Mesendoderm (in vitro differentiated cells): ENCODE data around the gene FXYD5.

Experiments
- DNase-seq: peaks from one replicate; pipeline ENCODE4 v3.0.0; 2013
- H2AK5ac ChIP-seq: 2 replicates; pipeline ENCODE4 v1.6.1; 2013; ENCODE audit warnings: low read length, inconsistent platforms
- H2BK120ac ChIP-seq: 2 replicates; pipeline ENCODE4 v1.6.1; 2013; ENCODE audit warnings: low read depth, mild to moderate bottlenecking, low read length, moderate library complexity, mixed read lengths
- H2BK15ac ChIP-seq: replicated peaks from 2 replicates; pipeline ENCODE4 v1.6.1; 2013; ENCODE audit warnings: low read depth, mild to moderate bottlenecking, moderate library complexity
- H2BK5ac ChIP-seq: 2 replicates; pipeline ENCODE4 v1.6.1; 2013; ENCODE audit warnings: low read length, inconsistent platforms
- H3K18ac ChIP-seq: 2 replicates; pipeline ENCODE4 v1.6.1; 2013; ENCODE audit warnings: mild to moderate bottlenecking, low read length, mixed read lengths
- H3K23ac ChIP-seq: one replicate; pipeline ENCODE4 v1.6.1; 2013; ENCODE audit warnings: low read length
- H3K27ac ChIP-seq: 2 replicates; pipeline ENCODE4 v1.5.1; 2013; ENCODE audit warnings: low read depth, mild to moderate bottlenecking, inconsistent platforms, low read length, moderate library complexity
- H3K27me3 ChIP-seq: 2 replicates; pipeline ENCODE4 v1.6.1; 2013; ENCODE audit warnings: low read length, control low read depth, mild to moderate bottlenecking, inconsistent platforms; ENCODE audit not compliant: insufficient read depth, poor library complexity
- H3K36me3 ChIP-seq: 2 replicates; pipeline ENCODE4 v1.6.1; 2013; ENCODE audit warnings: low read length, inconsistent platforms; ENCODE audit not compliant: control insufficient read depth, insufficient read depth
- H3K4ac ChIP-seq: one replicate; pipeline ENCODE4 v1.6.1; 2013; ENCODE audit warnings: low read depth, mild to moderate bottlenecking, low read length, moderate library complexity
- H3K4me1 ChIP-seq: 2 replicates; pipeline ENCODE4 v1.6.1; 2013; ENCODE audit warnings: low read depth, low read length, inconsistent platforms; ENCODE audit not compliant: control insufficient read depth
- H3K4me2 ChIP-seq: 2 replicates; pipeline ENCODE4 v1.6.1; 2013; ENCODE audit warnings: low read length
- H3K4me3 ChIP-seq: 2 replicates; pipeline ENCODE4 v1.5.1; 2013; ENCODE audit warnings: mild to moderate bottlenecking, low read length
- H3K56ac ChIP-seq: one replicate; pipeline ENCODE4 v1.6.1; 2013; ENCODE audit warnings: low read length
- H3K79me1 ChIP-seq: 2 replicates; pipeline ENCODE4 v1.6.1; 2013; ENCODE audit warnings: low read length, inconsistent platforms
- H3K79me2 ChIP-seq: 2 replicates; pipeline ENCODE4 v1.6.1; 2013; ENCODE audit warnings: mild to moderate bottlenecking, low read length; ENCODE audit not compliant: control insufficient read depth, insufficient read depth
- H3K9ac ChIP-seq: 2 replicates; pipeline ENCODE4 v1.6.1; 2013; ENCODE audit warnings: low read length, inconsistent platforms
- H4K5ac ChIP-seq: one replicate; pipeline ENCODE4 v1.6.1; 2013; ENCODE audit warnings: low read length
- H4K8ac ChIP-seq: one replicate; pipeline ENCODE4 v1.6.1; 2013; ENCODE audit warnings: low read depth, mild to moderate bottlenecking, control low read depth, low read length, moderate library complexity
- WGBS: extraction: QIAGEN DNeasy Blood & Tissue Kit; methylation state at CpG from one replicate; pipeline ENCODE4 v1.1.7; 2013; ENCODE audit warnings: low lambda C conversion rate, missing lambda C conversion rate; ENCODE audit not compliant: insufficient coverage; ENCODE audit errors: extremely low coverage; 5-methylcytosine and 5-hydroxymethylcytosine counted together

Gene FXYD5

DNA sequence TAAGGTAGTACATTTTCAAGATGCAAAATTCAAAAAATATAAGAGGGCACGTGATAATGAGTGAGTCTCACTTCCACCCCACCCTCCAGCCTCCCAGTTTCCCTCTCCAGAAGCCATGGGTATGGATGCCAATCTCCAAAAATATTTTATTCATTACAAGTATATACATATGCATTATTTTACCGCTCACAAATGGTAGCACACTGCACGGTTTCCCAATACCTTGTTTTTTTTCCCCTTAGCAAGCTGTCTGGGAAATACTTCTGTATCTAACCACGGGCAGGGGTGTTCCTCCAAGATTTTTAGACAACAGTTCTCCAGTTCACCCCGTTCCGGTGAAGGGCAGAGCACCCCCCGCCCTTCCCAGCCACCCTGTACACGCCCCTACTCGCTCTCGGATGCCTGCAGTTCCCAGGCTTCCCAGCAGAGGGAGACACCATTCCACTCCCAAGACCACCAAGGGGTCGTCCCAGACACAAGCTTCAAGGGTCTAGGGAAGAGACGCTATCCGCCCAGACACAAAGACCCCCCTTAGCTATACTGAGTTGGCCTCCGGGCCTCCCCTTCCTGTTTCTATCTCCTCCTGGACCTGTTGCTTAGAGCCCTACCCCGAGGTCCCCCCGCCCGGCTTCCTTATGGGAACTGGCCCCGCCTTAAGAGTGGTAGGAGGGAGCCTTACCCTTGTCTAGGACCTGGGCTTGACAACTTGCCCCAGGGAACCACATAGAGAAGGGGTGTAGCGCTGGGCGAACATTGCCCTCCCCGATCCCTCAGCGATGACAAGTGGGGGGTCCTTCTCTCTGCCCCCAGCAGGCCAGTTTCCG lies 40.0 kb upstream of the FXYD5 start:
- H3K27ac ChIP-seq, result no peak overlapping the region
- no peak overlapping the region for H3K23ac ChIP-seq
- no peak overlapping the region for H4K8ac ChIP-seq
- peaks cover 2% of the 10 kb centered on the region for H3K4me1 ChIP-seq
- H3K18ac ChIP-seq, result no peak overlapping the region
- no peaks in the 10 kb centered on the region for H3K27me3 ChIP-seq
- H3K4me3 ChIP-seq, result peak overlapping the region; percentile 10
- H4K5ac ChIP-seq, result no peak overlapping the region
- DNase-seq, result peak; percentile 84
- H3K4me2 ChIP-seq, result peak overlapping the region; percentile 56
- H3K4ac ChIP-seq, result peak overlapping the region; percentile 0
- no peaks in the 10 kb centered on the region for H3K36me3 ChIP-seq
- H2BK5ac ChIP-seq, result no peak overlapping the region
- H3K9ac ChIP-seq, result peak overlapping the region; percentile 47
- H3K79me2 ChIP-seq, result no peaks in the 10 kb centered on the region
- H2BK120ac ChIP-seq, result no peak overlapping the region
- no CpG with 5 or more reads among the region's 23 CpGs for WGBS
- H3K79me1 ChIP-seq, result no peaks in the 10 kb centered on the region
- H2BK15ac ChIP-seq, result no peak overlapping the region
- peak overlapping the region; percentile 68 for H3K56ac ChIP-seq
- no peak overlapping the region for H2AK5ac ChIP-seq

DNA sequence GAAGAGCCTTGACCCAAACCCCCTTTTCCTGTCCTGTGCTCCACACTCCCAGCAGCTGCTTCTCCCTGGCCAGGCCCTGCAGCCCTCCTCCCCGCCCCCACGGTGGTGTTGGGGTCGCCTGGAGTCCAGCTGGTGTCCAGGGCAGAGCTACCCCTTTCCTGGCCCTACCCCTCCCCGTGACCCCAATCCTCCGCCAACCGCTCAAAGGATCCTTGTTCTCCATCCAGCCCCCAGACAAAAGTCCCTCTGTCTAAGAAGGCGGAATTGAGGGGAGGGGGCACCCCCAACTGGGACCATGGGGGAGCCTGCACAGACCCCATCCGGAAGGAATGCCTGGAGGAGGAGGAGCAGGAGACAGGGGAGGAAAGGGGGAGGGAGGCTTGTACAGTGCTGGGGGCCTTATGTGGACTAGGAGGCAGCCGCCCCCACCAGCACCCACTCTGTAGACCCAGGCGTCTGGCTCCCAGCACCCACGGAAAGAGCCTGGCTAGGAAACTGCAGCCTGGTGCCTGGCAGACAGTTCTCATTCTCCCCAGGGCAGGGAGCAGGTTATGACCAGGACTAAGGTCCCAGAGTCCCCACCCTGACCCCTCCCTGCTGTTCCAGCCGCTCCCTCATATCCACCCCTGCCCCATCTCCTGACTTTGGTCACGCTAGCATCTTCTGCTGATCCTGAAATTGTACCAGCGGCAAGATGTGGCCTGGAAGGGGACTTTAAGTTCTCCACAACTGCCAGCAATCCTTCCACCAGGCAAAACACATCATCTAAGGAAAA lies 39.2 kb upstream of the FXYD5 start, which contains the start of gene FXYD3:
Gene FXYD3, plus strand, starts transcription at position 647 of the 775 bp plus-strand sequence. CDS start 3,554 bp downstream, outside the sequence.
- Histone ChIP-seq H3K79me1 (no peaks in the 10 kb centered on the region), H3K4me1 (peaks cover 2% of the 10 kb centered on the region), H3K56ac (peak within 1 kb of the TSS; percentile 68), H2BK120ac (no peak within 1 kb of the TSS), H3K36me3 (no peaks in the 10 kb centered on the region), H4K8ac (no peak within 1 kb of the TSS), H2BK15ac (no peak within 1 kb of the TSS), H3K23ac (no peak within 1 kb of the TSS), H3K79me2 (no peaks in the 10 kb centered on the region), H3K18ac (no peak within 1 kb of the TSS), H3K4me2 (peak within 1 kb of the TSS; percentile 56), H3K27ac (no peak within 1 kb of the TSS), H3K9ac (peak within 1 kb of the TSS; percentile 46), H3K4me3 (peak within 1 kb of the TSS; percentile 10), H3K27me3 (no peaks in the 10 kb centered on the region), H2AK5ac (no peak within 1 kb of the TSS), H3K4ac (peak within 1 kb of the TSS; percentile 0), H4K5ac (no peak within 1 kb of the TSS), H2BK5ac (no peak within 1 kb of the TSS)
- WGBS, result no CpG with 5 or more reads among the region's 14 CpGs
- no peak for DNase-seq

DNA sequence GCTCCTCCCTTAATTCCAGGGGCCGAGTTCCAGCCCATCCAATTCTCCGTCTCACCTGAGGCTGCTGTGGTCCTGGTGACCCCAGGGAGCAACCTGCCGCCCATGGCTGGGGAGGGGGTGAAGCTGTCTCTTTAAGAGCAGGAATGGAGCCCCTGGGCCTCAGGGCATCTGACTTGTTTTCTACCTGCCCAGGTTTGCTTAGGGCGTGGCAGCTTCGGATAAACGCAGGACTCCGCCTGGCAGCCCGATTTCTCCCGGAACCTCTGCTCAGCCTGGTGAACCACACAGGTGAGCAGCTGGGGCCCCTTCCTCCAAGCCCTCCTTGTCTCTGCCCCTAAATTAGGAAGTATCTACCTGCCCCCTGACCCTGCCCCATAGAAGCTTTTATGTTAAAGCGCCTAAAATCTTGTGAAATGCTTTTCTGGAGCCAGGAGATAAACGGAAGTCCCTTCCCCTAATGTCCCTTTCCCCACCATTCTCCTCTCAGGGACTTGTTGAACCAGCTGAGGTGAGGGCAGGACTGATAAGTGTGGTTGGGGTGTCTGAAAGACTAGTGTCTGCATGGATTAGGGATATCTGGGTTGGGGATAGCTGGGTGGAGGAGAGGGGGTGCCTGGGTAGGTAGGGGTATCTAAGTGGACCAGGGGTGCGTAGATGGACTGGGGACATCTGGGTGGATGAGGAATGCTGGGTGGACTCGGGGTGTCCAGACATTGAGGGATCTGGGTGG lies 38.3 kb upstream of the FXYD5 start:
- Histone ChIP-seq H3K4me3 (no peak overlapping the region), H3K18ac (no peak overlapping the region), H3K4me1 (peaks cover 2% of the 10 kb centered on the region), H4K8ac (no peak overlapping the region), H4K5ac (no peak overlapping the region), H3K27me3 (no peaks in the 10 kb centered on the region), H3K27ac (no peak overlapping the region), H3K23ac (no peak overlapping the region), H3K56ac (no peak overlapping the region), H2BK5ac (no peak overlapping the region), H3K9ac (no peak overlapping the region), H3K79me2 (no peaks in the 10 kb centered on the region), H2BK120ac (no peak overlapping the region), H2AK5ac (no peak overlapping the region), H3K4me2 (no peak overlapping the region), H2BK15ac (no peak overlapping the region), H3K4ac (no peak overlapping the region), H3K36me3 (no peaks in the 10 kb centered on the region), H3K79me1 (no peaks in the 10 kb centered on the region)
- WGBS, result no CpG with 5 or more reads among the region's 13 CpGs
- DNase-seq, result no peak

DNA sequence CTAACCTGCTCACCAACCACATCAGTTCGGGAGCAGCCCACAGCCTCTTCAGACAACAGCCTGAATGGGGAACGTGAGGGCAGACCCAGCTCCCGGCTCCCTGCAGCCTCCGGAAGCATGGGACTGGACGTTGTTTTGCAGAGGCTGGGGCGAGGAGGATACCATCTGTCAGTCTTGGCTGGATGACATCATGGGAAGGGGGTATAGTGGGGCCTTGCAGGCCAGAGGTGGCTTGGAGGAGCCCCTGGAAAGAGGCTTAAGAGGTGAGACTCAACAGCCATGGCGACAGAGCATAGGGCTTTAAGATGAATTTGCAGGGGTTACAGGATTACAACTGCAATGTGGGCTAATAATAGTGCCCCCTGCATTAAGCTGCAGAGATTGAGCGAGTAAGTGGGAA lies 37.4 kb upstream of the FXYD5 start:
- Histone ChIP-seq H3K23ac (no peak overlapping the region), H3K4ac (no peak overlapping the region), H2BK15ac (no peak overlapping the region), H2AK5ac (no peak overlapping the region), H4K8ac (no peak overlapping the region), H3K79me2 (no peaks in the 10 kb centered on the region), H3K18ac (no peak overlapping the region), H3K9ac (no peak overlapping the region), H2BK5ac (no peak overlapping the region), H3K27me3 (no peaks in the 10 kb centered on the region), H2BK120ac (no peak overlapping the region), H3K36me3 (no peaks in the 10 kb centered on the region), H3K4me2 (no peak overlapping the region), H3K27ac (no peak overlapping the region), H3K4me1 (peaks cover 2% of the 10 kb centered on the region), H4K5ac (no peak overlapping the region), H3K56ac (no peak overlapping the region), H3K4me3 (no peak overlapping the region), H3K79me1 (no peaks in the 10 kb centered on the region)
- DNase-seq, result no peak
- WGBS, result no CpG with 5 or more reads among the region's 8 CpGs

DNA sequence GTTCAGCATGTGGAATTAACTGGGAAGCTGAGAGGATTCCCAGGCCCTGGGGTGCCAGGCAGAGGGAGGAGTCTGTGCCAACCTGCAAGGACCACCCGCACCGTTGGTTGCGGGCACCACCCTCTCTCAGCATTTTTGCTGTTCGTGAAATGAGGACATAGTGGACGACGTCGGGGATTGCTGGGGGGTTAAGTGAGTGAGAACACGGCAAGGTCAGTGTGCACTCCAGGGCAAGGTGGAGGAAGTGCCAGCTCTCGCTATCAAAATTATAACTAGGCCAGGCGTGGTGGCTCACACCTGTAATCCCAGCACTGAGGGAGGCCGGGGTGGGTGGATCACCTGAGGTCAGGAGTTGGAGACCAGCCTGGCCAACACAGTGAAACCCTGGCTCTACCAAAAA lies 36.7 kb upstream of the FXYD5 start:
- Histone ChIP-seq H3K4me2 (no peak overlapping the region), H3K23ac (no peak overlapping the region), H2BK120ac (no peak overlapping the region), H3K79me1 (no peaks in the 10 kb centered on the region), H3K4ac (no peak overlapping the region), H4K5ac (no peak overlapping the region), H2AK5ac (no peak overlapping the region), H2BK15ac (no peak overlapping the region), H3K4me1 (peaks cover 2% of the 10 kb centered on the region), H3K27ac (no peak overlapping the region), H3K56ac (no peak overlapping the region), H2BK5ac (no peak overlapping the region), H3K79me2 (no peaks in the 10 kb centered on the region), H3K9ac (no peak overlapping the region), H3K4me3 (no peak overlapping the region), H3K27me3 (no peaks in the 10 kb centered on the region), H3K36me3 (no peaks in the 10 kb centered on the region), H3K18ac (no peak overlapping the region), H4K8ac (no peak overlapping the region)
- DNase-seq, result no peak
- no CpG with 5 or more reads among the region's 11 CpGs for WGBS
